WERI-Rb-1 (cell line): ENCODE results near the gene TOP1.

ENCODE experiments used
- DNase-seq: peaks from one replicate; pipeline ENCODE4 v3.0.0-alpha.2; 2020
- H3K27ac ChIP-seq: fragments of 250-450 bp; sonication (Bioruptor Pico); 2 replicates; pipeline ENCODE4 v1.5.1; 2020; ENCODE audit warnings: mild to moderate bottlenecking, moderate library complexity
- H3K27me3 ChIP-seq: fragments of 250-450 bp; sonication (Bioruptor Pico); 2 replicates; pipeline ENCODE4 v1.5.1; 2021; ENCODE audit warnings: mild to moderate bottlenecking, low read depth, moderate library complexity; ENCODE audit not compliant: insufficient read depth, severe bottlenecking
- H3K36me3 ChIP-seq: fragments of 250-450 bp; sonication (Bioruptor Pico); 2 replicates; pipeline ENCODE4 v1.5.1; 2020; ENCODE audit warnings: mild to moderate bottlenecking, moderate library complexity
- H3K4me3 ChIP-seq: 2 replicates; pipeline ENCODE4 v1.5.1; 2011; ENCODE audit warnings: low read depth, mild to moderate bottlenecking, control low read depth, low read length
- H3K9me3 ChIP-seq: fragments of 250-450 bp; sonication (Bioruptor Pico); 2 replicates; pipeline ENCODE4 v1.5.1; 2021; ENCODE audit warnings: mild to moderate bottlenecking, moderate library complexity; ENCODE audit not compliant: severe bottlenecking
- TF ChIP-seq, protein P1 (sequence below): IDR thresholded peaks from 2 replicates; pipeline ENCODE4 v1.5.1; 2011; ENCODE audit warnings: low read depth, mild to moderate bottlenecking, control low read depth, inconsistent platforms, low read length

Gene TOP1

DNA sequence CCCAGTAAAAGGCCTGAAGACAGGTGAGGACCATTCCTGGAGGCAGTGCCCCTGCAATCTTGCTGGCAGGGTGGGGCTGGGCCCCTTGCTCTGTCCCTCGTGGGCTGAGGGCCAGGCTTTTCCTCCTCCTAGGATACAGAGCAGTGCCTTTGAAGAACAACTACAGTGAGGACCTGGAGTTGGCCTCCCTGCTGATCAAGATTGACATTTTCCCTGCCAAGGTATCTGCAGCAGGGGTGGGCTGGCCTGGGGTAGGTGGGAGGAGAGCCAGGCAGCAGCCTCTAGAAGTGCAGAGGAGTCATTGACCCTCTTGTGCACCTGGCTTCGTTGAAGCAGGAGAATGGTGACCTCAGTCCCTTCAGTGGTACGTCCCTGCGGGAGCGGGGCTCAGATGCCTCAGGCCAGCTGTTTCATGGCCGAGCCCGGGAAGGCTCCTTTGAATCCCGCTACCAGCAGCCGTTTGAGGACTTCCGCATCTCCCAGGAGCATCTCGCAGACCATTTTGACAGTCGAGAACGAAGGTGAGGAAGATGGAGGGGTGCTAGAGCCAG is 145.2 kb downstream of the TOP1 start:
- Histone ChIP-seq H3K9me3 (no peaks in the 10 kb centered on the region), H3K27ac (no peak overlapping the region), H3K27me3 (no peaks in the 10 kb centered on the region), H3K36me3 (peaks cover 85% of the 10 kb centered on the region), H3K4me3 (no peak overlapping the region)
- TF ChIP-seq, protein P1, sequence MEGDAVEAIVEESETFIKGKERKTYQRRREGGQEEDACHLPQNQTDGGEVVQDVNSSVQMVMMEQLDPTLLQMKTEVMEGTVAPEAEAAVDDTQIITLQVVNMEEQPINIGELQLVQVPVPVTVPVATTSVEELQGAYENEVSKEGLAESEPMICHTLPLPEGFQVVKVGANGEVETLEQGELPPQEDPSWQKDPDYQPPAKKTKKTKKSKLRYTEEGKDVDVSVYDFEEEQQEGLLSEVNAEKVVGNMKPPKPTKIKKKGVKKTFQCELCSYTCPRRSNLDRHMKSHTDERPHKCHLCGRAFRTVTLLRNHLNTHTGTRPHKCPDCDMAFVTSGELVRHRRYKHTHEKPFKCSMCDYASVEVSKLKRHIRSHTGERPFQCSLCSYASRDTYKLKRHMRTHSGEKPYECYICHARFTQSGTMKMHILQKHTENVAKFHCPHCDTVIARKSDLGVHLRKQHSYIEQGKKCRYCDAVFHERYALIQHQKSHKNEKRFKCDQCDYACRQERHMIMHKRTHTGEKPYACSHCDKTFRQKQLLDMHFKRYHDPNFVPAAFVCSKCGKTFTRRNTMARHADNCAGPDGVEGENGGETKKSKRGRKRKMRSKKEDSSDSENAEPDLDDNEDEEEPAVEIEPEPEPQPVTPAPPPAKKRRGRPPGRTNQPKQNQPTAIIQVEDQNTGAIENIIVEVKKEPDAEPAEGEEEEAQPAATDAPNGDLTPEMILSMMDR, result no peak
- no peak for DNase-seq
